GM12864 (cell line): Measurements from ENCODE around the gene CATSPERD.

Experiments
- DNase-seq: peaks from one replicate; pipeline ENCODE4 v3.0.0-alpha.2; 2011; ENCODE audit warnings: low read depth
- H3K4me3 ChIP-seq: 2 replicates; pipeline ENCODE4 v1.5.1; 2011; ENCODE audit warnings: mild to moderate bottlenecking, low read depth, low read length, control low read depth
- CTCF ChIP-seq: IDR thresholded peaks from 2 replicates; pipeline ENCODE4 v1.5.1; 2011; ENCODE audit warnings: low read depth, mild to moderate bottlenecking, moderate library complexity, low read length, control low read depth, inconsistent platforms; ENCODE audit errors: missing control alignments

The CATSPERD gene

GRCh38 chr19:5809469-5809868 is 89.0 kb downstream of the CATSPERD start:
- H3K4me3 ChIP-seq: no peak overlapping the region
- DNase-seq: no peak
- no peak for TF ChIP-seq CTCF

GRCh38 chr19:5811117-5811516 is 90.7 kb downstream of the CATSPERD start:
- H3K4me3 ChIP-seq: no peak overlapping the region
- TF ChIP-seq CTCF: no peak
- no peak for DNase-seq

- no peak for DNase-seq
- H3K4me3 ChIP-seq: no peak overlapping the region
- TF ChIP-seq CTCF: no peak
Measured at GRCh38 chr19:5814123-5814851, 93.8 kb downstream of the CATSPERD start.

GRCh38 chr19:5814852-5815246 is 94.4 kb downstream of the CATSPERD start:
- no peak overlapping the region for H3K4me3 ChIP-seq
- no peak for TF ChIP-seq CTCF
- DNase-seq: no peak

- TF ChIP-seq CTCF: no peak
- no peak for DNase-seq
- H3K4me3 ChIP-seq: no peak overlapping the region
Measured at GRCh38 chr19:5817218-5817617, 96.8 kb downstream of the CATSPERD start.

- TF ChIP-seq CTCF: no peak
- H3K4me3 ChIP-seq: no peak overlapping the region
- DNase-seq: no peak
Measured at GRCh38 chr19:5818594-5818993, 98.2 kb downstream of the CATSPERD start.

GRCh38 chr19:5820785-5821184 is 100.3 kb downstream of the CATSPERD start:
- no peak for TF ChIP-seq CTCF
- no peak for DNase-seq
- no peak overlapping the region for H3K4me3 ChIP-seq
